Loucy (cell line): ENCODE measurements around the gene PCBD2.

Experiments
- H2AFZ ChIP-seq: fragments of 200-600 bp; sonication (generic); 2 replicates; pipeline ENCODE4 v1.6.0; 2016; ENCODE audit warnings: antibody characterized with exemption, mild to moderate bottlenecking, low read length, moderate library complexity
- H3F3A ChIP-seq: fragments of 200-600 bp; 2 replicates; pipeline ENCODE4 v1.6.0; 2016; ENCODE audit warnings: antibody characterized with exemption, low read depth, mild to moderate bottlenecking
- H3K27me3 ChIP-seq: fragments of 200-600 bp; sonication (generic); 2 replicates; pipeline ENCODE4 v1.6.1; 2014; ENCODE audit warnings: low read length, mild to moderate bottlenecking; ENCODE audit not compliant: insufficient read depth, poor library complexity, severe bottlenecking
- H3K36me3 ChIP-seq: fragments of 200-600 bp; sonication (generic); 2 replicates; pipeline ENCODE4 v1.6.1; 2016; ENCODE audit warnings: low read length; ENCODE audit not compliant: insufficient read depth
- H3K4me1 ChIP-seq: fragments of 200-600 bp; sonication (generic); 2 replicates; pipeline ENCODE4 v1.5.1; 2014; ENCODE audit warnings: low read length, mild to moderate bottlenecking; ENCODE audit not compliant: insufficient read depth, poor library complexity, severe bottlenecking
- H3K4me2 ChIP-seq: fragments of 200-600 bp; sonication (generic); 2 replicates; pipeline ENCODE4 v1.6.0; 2014; ENCODE audit warnings: antibody characterized with exemption, low read length, low read depth, mild to moderate bottlenecking; ENCODE audit not compliant: poor library complexity, severe bottlenecking
- H3K4me3 ChIP-seq: fragments of 200-600 bp; sonication (generic); 2 replicates; pipeline ENCODE4 v1.5.1; 2014; ENCODE audit warnings: low read length, mild to moderate bottlenecking, mixed read lengths; ENCODE audit not compliant: poor library complexity, severe bottlenecking
- H3K79me2 ChIP-seq: fragments of 200-600 bp; sonication (generic); 2 replicates; pipeline ENCODE4 v1.6.1; 2014; ENCODE audit warnings: low read length; ENCODE audit not compliant: insufficient read depth
- H3K9ac ChIP-seq: fragments of 200-600 bp; sonication (generic); 2 replicates; pipeline ENCODE4 v1.6.0; 2014; ENCODE audit warnings: mild to moderate bottlenecking, low read depth, low read length, moderate library complexity; ENCODE audit not compliant: poor library complexity, severe bottlenecking
- H3K9me2 ChIP-seq: fragments of 200-600 bp; sonication (generic); replicated peaks from 2 replicates; pipeline ENCODE4 v1.6.1; 2016; ENCODE audit warnings: low read depth, low read length, mixed read lengths
- H3K9me3 ChIP-seq: fragments of 200-600 bp; sonication (generic); 2 replicates; pipeline ENCODE4 v1.6.1; 2014; ENCODE audit warnings: mild to moderate bottlenecking, antibody characterized with exemption, low read length, low read depth; ENCODE audit not compliant: insufficient read depth
- H4K20me1 ChIP-seq: fragments of 200-600 bp; sonication (generic); 2 replicates; pipeline ENCODE4 v1.6.0; 2014; ENCODE audit warnings: antibody characterized with exemption, low read length, mild to moderate bottlenecking; ENCODE audit not compliant: insufficient read depth, poor library complexity, severe bottlenecking
- CTCF ChIP-seq: fragments of 200-600 bp; sonication (generic); conservative IDR thresholded peaks from 2 replicates; pipeline ENCODE4 v1.5.1; 2014; ENCODE audit warnings: mild to moderate bottlenecking, antibody characterized with exemption, low read length
- EZH2phosphoT487 ChIP-seq: fragments of 200-600 bp; IDR thresholded peaks from 2 replicates; pipeline ENCODE4 v1.6.1; 2018; ENCODE audit warnings: antibody characterized with exemption, mild to moderate bottlenecking, moderate library complexity, borderline replicate concordance

Gene PCBD2

GRCh38 chr5:134969166-134969565, 64.2 kb downstream of the PCBD2 start:
- Histone ChIP-seq H3K4me2 (no peak overlapping the region), H4K20me1 (no peaks in the 10 kb centered on the region), H3K79me2 (no peaks in the 10 kb centered on the region), H3K4me3 (no peak overlapping the region), H3K36me3 (no peaks in the 10 kb centered on the region), H3K9me3 (no peaks in the 10 kb centered on the region), H3K9me2 (no peaks in the 10 kb centered on the region), H2AFZ (no peak overlapping the region), H3K9ac (no peak overlapping the region), H3K4me1 (no peaks in the 10 kb centered on the region), H3K27me3 (no peaks in the 10 kb centered on the region), H3F3A (no peaks in the 10 kb centered on the region)
- TF ChIP-seq CTCF (no peak), EZH2phosphoT487 (no peak)

DNA sequence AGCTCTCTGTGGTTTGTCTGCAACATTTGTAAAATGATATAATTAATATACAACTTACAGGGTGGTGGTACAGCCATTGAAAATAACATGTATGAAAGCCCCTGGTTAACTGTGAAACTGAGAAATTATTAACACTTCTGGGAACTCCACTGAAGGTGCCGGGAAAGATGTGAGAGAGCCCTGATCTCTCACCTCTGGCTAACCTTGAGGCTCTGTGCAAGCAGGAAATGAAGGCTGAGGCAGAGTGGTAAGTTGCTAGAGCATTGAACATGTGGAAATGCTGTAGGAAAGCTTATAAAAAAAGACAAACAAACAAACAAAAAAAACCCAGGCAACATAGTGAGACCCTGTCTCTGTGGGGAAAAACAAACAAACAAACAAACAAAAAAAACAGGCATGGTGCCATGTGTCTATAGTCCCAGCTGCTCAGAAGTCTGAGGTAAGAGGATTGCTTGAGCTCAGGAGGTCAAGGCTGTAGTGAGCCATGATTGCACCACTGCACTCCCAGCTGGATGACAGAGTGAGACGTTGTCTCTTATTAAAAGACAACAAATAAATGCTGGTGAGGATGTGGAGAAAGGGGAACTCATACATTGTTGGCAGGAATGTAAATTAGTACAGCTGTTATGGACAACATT, 70.3 kb downstream of the PCBD2 start:
- H3K4me2 ChIP-seq: no peak overlapping the region
- H3K4me3 ChIP-seq: no peak overlapping the region
- no peaks in the 10 kb centered on the region for H3K9me3 ChIP-seq
- H3K4me1 ChIP-seq: no peaks in the 10 kb centered on the region
- H3K9ac ChIP-seq: no peak overlapping the region
- H3K79me2 ChIP-seq: no peaks in the 10 kb centered on the region
- H3K27me3 ChIP-seq: no peaks in the 10 kb centered on the region
- H3K9me2 ChIP-seq: no peaks in the 10 kb centered on the region
- H4K20me1 ChIP-seq: no peaks in the 10 kb centered on the region
- TF ChIP-seq CTCF (no peak), EZH2phosphoT487 (no peak)
- no peak overlapping the region for H2AFZ ChIP-seq
- no peaks in the 10 kb centered on the region for H3K36me3 ChIP-seq
- H3F3A ChIP-seq: no peaks in the 10 kb centered on the region

- H3K4me2 ChIP-seq: no peak overlapping the region
- no peak overlapping the region for H2AFZ ChIP-seq
- H3K27me3 ChIP-seq: no peaks in the 10 kb centered on the region
- no peaks in the 10 kb centered on the region for H3K4me1 ChIP-seq
- H3K9me2 ChIP-seq: no peaks in the 10 kb centered on the region
- no peak for TF ChIP-seq EZH2phosphoT487
- TF ChIP-seq CTCF: no peak
- H3K4me3 ChIP-seq: no peak overlapping the region
- H3F3A ChIP-seq: no peaks in the 10 kb centered on the region
- H3K9me3 ChIP-seq: no peaks in the 10 kb centered on the region
- H3K9ac ChIP-seq: no peak overlapping the region
- H3K36me3 ChIP-seq: no peaks in the 10 kb centered on the region
- no peaks in the 10 kb centered on the region for H3K79me2 ChIP-seq
- no peaks in the 10 kb centered on the region for H4K20me1 ChIP-seq
These were observed 70.9 kb downstream of the PCBD2 start for GRCh38 chr5:134975843-134976242.
